Neural crest cell (in vitro differentiated cells): ENCODE measurements around the gene ANKRD24. TPM values are rescaled to one million over a fixed set of nuclear protein-coding genes. Genes with fewer than 3 reads are reported as not detected.
"Not testable (repeated sequence)": the region's sequence is repeated elsewhere in the genome, so short reads cannot be mapped to it uniquely, and the experiment has no call there.

Experiments
- DNase-seq: peaks from one replicate; pipeline ENCODE4 v3.0.0; 2021; ENCODE audit warnings: low read depth, mixed read lengths, low spot score
- H3K27ac Mint-ChIP-seq: one replicate; pipeline ENCODE4 v1.8.0; 2021; ENCODE audit warnings: mild to moderate bottlenecking, mixed read lengths; ENCODE audit not compliant: unreplicated experiment
- H3K27me3 Mint-ChIP-seq: 2 replicates; pipeline ENCODE4 v1.8.0; 2021; ENCODE audit warnings: low read depth, mild to moderate bottlenecking, mixed read lengths
- H3K36me3 Mint-ChIP-seq: 2 replicates; pipeline ENCODE4 v1.8.0; 2021; ENCODE audit warnings: low read depth, mild to moderate bottlenecking, mixed read lengths
- H3K4me1 Mint-ChIP-seq: 2 replicates; pipeline ENCODE4 v1.8.0; 2021; ENCODE audit warnings: mixed read lengths
- H3K4me3 Mint-ChIP-seq: one replicate; pipeline ENCODE4 v1.8.0; 2021; ENCODE audit warnings: mild to moderate bottlenecking, mixed read lengths
- H3K9me3 Mint-ChIP-seq: 2 replicates; pipeline ENCODE4 v1.8.0; 2021; ENCODE audit warnings: mixed read lengths
- CTCF ChIP-seq: fragments of 200-600 bp; sonication (generic); conservative IDR thresholded peaks from 2 replicates; pipeline ENCODE4 v1.5.0; 2021; ENCODE audit warnings: antibody characterized with exemption, mild to moderate bottlenecking
- total RNA-seq: library from RNA; stranded (reverse); gene quantifications from 2 replicates; pipeline ENCODE4 v1.2.1, GENCODE V29; 2021

The ANKRD24 gene
- total RNA-seq, 1 donor from 2014 or later, result 0.19 TPM

GRCh38 chr19:4224470-4224869, 42.0 kb downstream of the ANKRD24 start:
- Mint-ChIP-seq H3K36me3 (no peaks in the 10 kb centered on the region), H3K27ac (peak overlapping the region; percentile 82), H3K4me1 (no peaks in the 10 kb centered on the region), H3K27me3 (peaks cover 2% of the 10 kb centered on the region), H3K4me3 (no peak overlapping the region), H3K9me3 (no peaks in the 10 kb centered on the region)
- no peak for DNase-seq
- no peak for TF ChIP-seq CTCF

GRCh38 chr19:4225885-4226284, 43.4 kb downstream of the ANKRD24 start:
- Mint-ChIP-seq H3K27me3 (peaks cover 6% of the 10 kb centered on the region), H3K4me1 (no peaks in the 10 kb centered on the region), H3K27ac (peak overlapping the region; percentile 81), H3K4me3 (no peak overlapping the region), H3K9me3 (no peaks in the 10 kb centered on the region), H3K36me3 (no peaks in the 10 kb centered on the region)
- no peak for DNase-seq
- TF ChIP-seq CTCF, result no peak

GRCh38 chr19:4227771-4228170, 45.3 kb downstream of the ANKRD24 start:
- no peaks in the 10 kb centered on the region for H3K9me3 Mint-ChIP-seq
- peaks cover 6% of the 10 kb centered on the region for H3K27me3 Mint-ChIP-seq
- DNase-seq, result no peak
- H3K4me1 Mint-ChIP-seq, result no peaks in the 10 kb centered on the region
- TF ChIP-seq CTCF, result no peak
- no peak overlapping the region for H3K27ac Mint-ChIP-seq
- H3K36me3 Mint-ChIP-seq, result no peaks in the 10 kb centered on the region
- no peak overlapping the region for H3K4me3 Mint-ChIP-seq

- DNase-seq, result no peak
- Mint-ChIP-seq H3K36me3 (no peaks in the 10 kb centered on the region), H3K9me3 (no peaks in the 10 kb centered on the region), H3K4me3 (no peak overlapping the region), H3K4me1 (no peaks in the 10 kb centered on the region), H3K27me3 (peaks cover 6% of the 10 kb centered on the region), H3K27ac (no peak overlapping the region)
- no peak for TF ChIP-seq CTCF
Observed at GRCh38 chr19:4228765-4229178, 46.3 kb downstream of the ANKRD24 start.

GRCh38 chr19:4229179-4229931, 46.9 kb downstream of the ANKRD24 start, which contains the start of gene EBI3:
EBI3 (plus strand) TSS chr19:4229523; CDS start chr19:4229551, 28 bp downstream.
- Mint-ChIP-seq H3K36me3 (no peaks in the 10 kb centered on the region), H3K27me3 (peaks cover 6% of the 10 kb centered on the region), H3K27ac (no peak within 1 kb of the TSS), H3K4me1 (peaks cover 4% of the 10 kb centered on the region), H3K9me3 (no peaks in the 10 kb centered on the region), H3K4me3 (no peak within 1 kb of the TSS)
- peak; percentile 35 for DNase-seq
- TF ChIP-seq CTCF, result no peak

GRCh38 chr19:4230237-4230636, 47.7 kb downstream of the ANKRD24 start:
- not testable (repeated sequence) for DNase-seq, H3K4me1 Mint-ChIP-seq, H3K36me3 Mint-ChIP-seq, H3K27ac Mint-ChIP-seq, H3K4me3 Mint-ChIP-seq, H3K9me3 Mint-ChIP-seq
- H3K27me3 Mint-ChIP-seq, result peaks cover 12% of the 10 kb centered on the region

- not testable (repeated sequence) for H3K4me3 Mint-ChIP-seq, H3K4me1 Mint-ChIP-seq, H3K36me3 Mint-ChIP-seq, DNase-seq, H3K9me3 Mint-ChIP-seq, H3K27ac Mint-ChIP-seq
- H3K27me3 Mint-ChIP-seq, result peaks cover 14% of the 10 kb centered on the region
Observed at GRCh38 chr19:4231521-4231920, 49.0 kb downstream of the ANKRD24 start.

- not testable (repeated sequence) for H3K4me3 Mint-ChIP-seq, DNase-seq, H3K36me3 Mint-ChIP-seq, H3K4me1 Mint-ChIP-seq, H3K27ac Mint-ChIP-seq, H3K9me3 Mint-ChIP-seq
- peaks cover 20% of the 10 kb centered on the region for H3K27me3 Mint-ChIP-seq
Observed at GRCh38 chr19:4232139-4232538, 49.6 kb downstream of the ANKRD24 start.
